SJCRH30 (cell line): Measurements from ENCODE around the gene DUSP7. TPM values are rescaled to one million over a fixed set of nuclear protein-coding genes. Genes with fewer than 3 reads are reported as not detected.

Experiments
- DNase-seq, 2 experiments: peaks; one replicate each; pipeline ENCODE4 v3.0.0-alpha.2; 2015 to 2020
- H3K27ac ChIP-seq: fragments of 250-450 bp; sonication (Bioruptor Pico); 2 replicates; pipeline ENCODE4 v1.5.1; 2020; ENCODE audit warnings: mild to moderate bottlenecking, moderate library complexity
- H3K27me3 ChIP-seq: fragments of 250-450 bp; sonication (Bioruptor Pico); 2 replicates; pipeline ENCODE4 v1.5.1; 2020; ENCODE audit warnings: mild to moderate bottlenecking, moderate library complexity
- H3K36me3 ChIP-seq: fragments of 250-450 bp; sonication (Bioruptor Pico); 2 replicates; pipeline ENCODE4 v1.5.1; 2020; ENCODE audit warnings: mild to moderate bottlenecking, moderate library complexity
- H3K4me1 ChIP-seq: fragments of 250-450 bp; sonication (Bioruptor Pico); 2 replicates; pipeline ENCODE4 v1.5.1; 2020; ENCODE audit warnings: mild to moderate bottlenecking, moderate library complexity
- H3K4me3 ChIP-seq: fragments of 250-450 bp; sonication (Bioruptor Pico); 2 replicates; pipeline ENCODE4 v1.5.1; 2020; ENCODE audit warnings: mild to moderate bottlenecking, moderate library complexity
- H3K9me3 ChIP-seq: fragments of 250-450 bp; sonication (Bioruptor Pico); replicated peaks from 2 replicates; pipeline ENCODE4 v1.5.1; 2020; ENCODE audit warnings: mild to moderate bottlenecking, moderate library complexity
- total RNA-seq: library from RNA; depleted of rRNA; stranded (reverse); fragments of >200 nt; shearing (Covaris generic); gene quantifications from 2 replicates; pipeline ENCODE4 v1.2.3, GENCODE V29; 2014

Gene DUSP7
- total RNA-seq, 1 experiment from 2014 or later: 9.1 TPM

- peaks cover 11% of the 10 kb centered on the region for H3K4me1 ChIP-seq
- DNase-seq: no peak
- no peak overlapping the region for H3K4me3 ChIP-seq
- H3K36me3 ChIP-seq: no peaks in the 10 kb centered on the region
- H3K27me3 ChIP-seq: no peaks in the 10 kb centered on the region
- no peak overlapping the region for H3K27ac ChIP-seq
- no peaks in the 10 kb centered on the region for H3K9me3 ChIP-seq
Measured at GRCh38 chr3:52065264-52065756, 8.9 kb upstream of the DUSP7 start.

DNA sequence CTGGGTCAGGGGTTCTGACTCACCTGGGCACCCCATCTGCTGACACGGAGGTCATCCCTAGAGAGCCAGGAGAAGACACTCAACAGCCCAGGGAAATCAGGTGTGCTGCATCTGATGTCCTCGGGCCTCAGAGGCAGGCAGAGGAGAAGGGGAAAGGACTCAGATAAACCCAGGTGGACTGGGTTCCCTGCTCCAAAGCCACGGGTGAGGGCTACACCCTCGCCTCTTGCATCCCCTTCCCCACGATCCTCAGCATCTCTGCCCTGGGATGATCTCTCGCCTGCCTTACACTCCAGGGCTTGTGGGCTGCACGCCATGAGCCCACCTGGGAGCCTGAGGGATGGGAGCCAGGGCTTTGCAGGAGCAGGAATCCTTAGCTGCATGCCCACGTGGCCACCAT is 8.2 kb upstream of the DUSP7 start:
- H3K9me3 ChIP-seq: no peaks in the 10 kb centered on the region
- no peak for DNase-seq
- H3K36me3 ChIP-seq: no peaks in the 10 kb centered on the region
- H3K4me1 ChIP-seq: peaks cover 11% of the 10 kb centered on the region
- no peak overlapping the region for H3K4me3 ChIP-seq
- no peak overlapping the region for H3K27ac ChIP-seq
- no peaks in the 10 kb centered on the region for H3K27me3 ChIP-seq

GRCh38 chr3:52063026-52063723 is 6.8 kb upstream of the DUSP7 start:
- Histone ChIP-seq H3K9me3 (no peaks in the 10 kb centered on the region), H3K27me3 (no peaks in the 10 kb centered on the region), H3K4me3 (no peak overlapping the region), H3K27ac (no peak overlapping the region), H3K4me1 (peaks cover 11% of the 10 kb centered on the region), H3K36me3 (no peaks in the 10 kb centered on the region)
- peak; percentile 77 to 82 for DNase-seq

GRCh38 chr3:52062505-52062904 is 6.1 kb upstream of the DUSP7 start:
- no peaks in the 10 kb centered on the region for H3K27me3 ChIP-seq
- no peak overlapping the region for H3K4me3 ChIP-seq
- no peaks in the 10 kb centered on the region for H3K36me3 ChIP-seq
- no peak overlapping the region for H3K27ac ChIP-seq
- no peak for DNase-seq
- H3K9me3 ChIP-seq: no peaks in the 10 kb centered on the region
- H3K4me1 ChIP-seq: peaks cover 11% of the 10 kb centered on the region

DNA sequence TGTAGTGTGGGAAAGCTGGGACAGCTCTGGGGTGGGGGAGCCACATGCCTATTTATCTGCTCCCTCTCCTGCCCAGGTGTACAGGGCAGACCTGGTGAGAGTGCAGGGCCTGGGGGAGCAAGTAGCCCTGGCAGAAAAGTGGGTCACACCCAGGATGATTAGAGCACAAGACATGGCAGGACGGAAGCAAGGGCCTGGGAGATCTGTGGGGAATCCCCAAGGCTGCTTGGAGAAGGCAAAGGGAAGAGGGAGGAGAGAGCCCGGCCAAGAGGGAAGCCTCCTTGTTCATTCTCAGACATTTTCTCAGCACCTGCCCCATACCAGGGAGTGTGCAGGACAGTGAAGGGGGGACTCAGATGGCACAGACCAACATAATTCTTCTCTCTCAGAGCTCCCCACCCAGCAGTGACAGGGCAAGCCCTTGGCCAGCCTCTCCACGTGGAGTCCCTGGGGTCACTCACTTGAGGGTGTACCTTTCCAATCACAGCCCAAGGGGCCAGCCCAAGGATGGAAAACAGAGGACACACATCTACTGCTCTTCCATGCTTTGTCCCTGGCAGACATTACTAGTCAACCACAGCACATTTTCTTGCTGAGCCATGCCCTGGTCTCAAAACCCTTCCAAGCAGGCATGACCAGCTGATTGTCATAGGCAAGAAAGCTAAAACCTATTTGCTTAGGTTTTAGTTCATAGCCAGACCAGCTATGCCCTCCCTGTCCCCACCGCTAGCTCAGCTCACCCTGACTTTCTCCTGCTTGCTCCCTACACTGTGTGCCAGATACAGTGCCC is 4.9 kb upstream of the DUSP7 start:
- Histone ChIP-seq H3K4me3 (no peak overlapping the region), H3K36me3 (no peaks in the 10 kb centered on the region), H3K9me3 (no peaks in the 10 kb centered on the region), H3K27me3 (no peaks in the 10 kb centered on the region), H3K4me1 (peaks cover 11% of the 10 kb centered on the region), H3K27ac (no peak overlapping the region)
- DNase-seq: no peak

- Histone ChIP-seq H3K4me3 (no peak overlapping the region), H3K27me3 (no peaks in the 10 kb centered on the region), H3K36me3 (no peaks in the 10 kb centered on the region), H3K4me1 (peaks cover 11% of the 10 kb centered on the region), H3K27ac (no peak overlapping the region), H3K9me3 (no peaks in the 10 kb centered on the region)
- no peak for DNase-seq
Measured at GRCh38 chr3:52059781-52060180, 3.4 kb upstream of the DUSP7 start.

GRCh38 chr3:52057812-52058495 is 1.6 kb upstream of the DUSP7 start:
- no peaks in the 10 kb centered on the region for H3K9me3 ChIP-seq
- no peaks in the 10 kb centered on the region for H3K27me3 ChIP-seq
- no peaks in the 10 kb centered on the region for H3K36me3 ChIP-seq
- peaks cover 5% of the 10 kb centered on the region for H3K4me1 ChIP-seq
- H3K27ac ChIP-seq: no peak overlapping the region
- DNase-seq: no peak
- H3K4me3 ChIP-seq: peak overlapping the region; percentile 64

DNA sequence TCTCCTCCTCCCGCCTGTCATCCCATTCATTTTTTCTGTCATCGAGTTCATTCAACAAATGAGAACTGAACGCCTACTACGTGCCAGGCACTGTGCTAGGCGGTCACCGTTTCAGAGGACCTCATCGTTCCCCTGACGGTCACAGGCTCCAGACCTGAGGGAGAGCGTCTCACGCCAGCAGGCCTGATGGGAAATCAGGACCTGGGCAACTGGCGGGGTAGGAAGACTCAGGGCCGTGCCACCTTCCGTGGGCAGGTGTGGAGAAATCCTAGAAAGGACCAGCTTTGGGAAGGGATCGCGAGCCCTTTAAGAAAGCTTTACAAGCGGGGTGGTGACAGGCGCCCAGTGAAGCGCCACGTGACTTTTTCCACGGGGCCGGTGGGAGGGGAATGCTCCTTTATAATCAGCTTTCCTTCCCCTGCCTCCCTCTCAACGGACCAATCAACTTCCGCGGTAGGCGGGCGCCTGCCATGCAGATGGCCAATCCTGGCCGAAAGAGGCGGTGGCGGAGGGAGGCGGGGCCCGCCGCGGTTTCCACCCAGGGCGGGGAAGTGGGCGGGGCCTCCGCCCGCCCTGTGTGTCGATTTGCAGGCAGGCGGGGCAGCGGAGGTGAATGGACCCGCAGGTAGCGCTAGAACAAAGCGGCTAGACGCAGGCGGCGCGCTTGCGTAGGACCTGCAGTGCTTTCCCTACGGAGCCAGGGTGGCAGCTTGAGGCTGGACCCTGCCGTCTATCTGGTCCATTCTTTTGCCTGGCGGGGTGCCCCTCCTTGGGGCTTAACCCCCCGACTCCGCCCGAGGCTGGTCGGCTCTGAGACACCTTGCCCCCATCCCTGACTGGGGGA is 819 bp upstream of the DUSP7 start:
- Histone ChIP-seq H3K36me3 (no peaks in the 10 kb centered on the region), H3K4me1 (no peaks in the 10 kb centered on the region), H3K9me3 (no peaks in the 10 kb centered on the region), H3K4me3 (peak overlapping the region; percentile 64), H3K27me3 (no peaks in the 10 kb centered on the region), H3K27ac (peak overlapping the region; percentile 5; the same call in 1 of the 2 replicates)
- peak; percentile 99 for DNase-seq

- no peaks in the 10 kb centered on the region for H3K27me3 ChIP-seq
Measured at GRCh38 chr3:52055537-52056351, 627 bp downstream of the DUSP7 start.

DNA sequence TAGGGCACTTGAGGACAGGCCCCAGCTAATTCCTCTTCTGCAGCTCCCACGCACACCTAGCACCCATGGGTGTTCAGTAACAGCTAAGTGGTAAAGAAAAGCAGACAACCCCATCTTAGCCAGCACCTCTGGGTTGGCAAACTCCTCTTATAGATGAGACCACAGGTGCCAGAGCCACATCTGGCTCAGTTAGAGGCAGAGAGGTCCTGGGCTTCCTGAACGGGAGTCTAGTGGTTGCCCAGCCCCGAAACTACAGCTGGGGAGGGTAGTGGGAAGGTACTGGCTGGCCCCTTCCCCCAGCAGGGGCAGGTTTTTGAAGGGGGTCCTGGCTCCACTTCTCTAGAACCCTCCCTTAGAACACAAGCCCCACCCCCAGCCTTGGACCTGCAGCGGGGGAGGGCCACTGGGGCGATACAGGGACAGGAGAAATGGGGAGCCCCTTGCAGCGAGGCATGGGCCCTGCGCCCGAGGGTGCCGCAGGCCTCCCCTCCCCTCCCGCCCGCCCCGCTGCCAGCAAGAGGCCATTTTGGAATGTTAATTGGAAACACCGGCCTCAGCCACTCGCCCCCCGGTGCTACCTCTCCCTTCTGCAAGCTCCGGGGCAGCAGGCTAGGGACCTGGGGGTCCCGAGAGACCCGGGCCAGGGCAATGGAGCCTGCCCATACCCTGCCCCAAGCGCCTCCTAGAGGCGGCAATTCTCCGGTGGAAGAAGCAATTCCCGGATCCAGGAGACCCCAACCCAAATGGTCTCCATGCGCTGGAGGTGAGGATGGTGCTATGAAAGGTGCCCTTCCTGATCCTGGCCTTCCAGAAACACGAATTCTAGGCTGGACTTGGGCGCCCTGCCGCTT is 1.5 kb downstream of the DUSP7 start:
- no peaks in the 10 kb centered on the region for H3K27me3 ChIP-seq
- no peak for DNase-seq
- H3K27ac ChIP-seq: no peak overlapping the region
- no peaks in the 10 kb centered on the region for H3K9me3 ChIP-seq
- H3K36me3 ChIP-seq: no peaks in the 10 kb centered on the region
- H3K4me1 ChIP-seq: no peaks in the 10 kb centered on the region
- H3K4me3 ChIP-seq: peak overlapping the region; percentile 55

More at GRCh38 chr3:52055537-52056351, 627 bp downstream of the DUSP7 start:
- DNase-seq: peak; percentile 62 to 71
- Histone ChIP-seq H3K27ac (no peak overlapping the region), H3K4me1 (no peaks in the 10 kb centered on the region), H3K9me3 (no peaks in the 10 kb centered on the region), H3K4me3 (peak overlapping the region; percentile 55), H3K36me3 (no peaks in the 10 kb centered on the region)

DNA sequence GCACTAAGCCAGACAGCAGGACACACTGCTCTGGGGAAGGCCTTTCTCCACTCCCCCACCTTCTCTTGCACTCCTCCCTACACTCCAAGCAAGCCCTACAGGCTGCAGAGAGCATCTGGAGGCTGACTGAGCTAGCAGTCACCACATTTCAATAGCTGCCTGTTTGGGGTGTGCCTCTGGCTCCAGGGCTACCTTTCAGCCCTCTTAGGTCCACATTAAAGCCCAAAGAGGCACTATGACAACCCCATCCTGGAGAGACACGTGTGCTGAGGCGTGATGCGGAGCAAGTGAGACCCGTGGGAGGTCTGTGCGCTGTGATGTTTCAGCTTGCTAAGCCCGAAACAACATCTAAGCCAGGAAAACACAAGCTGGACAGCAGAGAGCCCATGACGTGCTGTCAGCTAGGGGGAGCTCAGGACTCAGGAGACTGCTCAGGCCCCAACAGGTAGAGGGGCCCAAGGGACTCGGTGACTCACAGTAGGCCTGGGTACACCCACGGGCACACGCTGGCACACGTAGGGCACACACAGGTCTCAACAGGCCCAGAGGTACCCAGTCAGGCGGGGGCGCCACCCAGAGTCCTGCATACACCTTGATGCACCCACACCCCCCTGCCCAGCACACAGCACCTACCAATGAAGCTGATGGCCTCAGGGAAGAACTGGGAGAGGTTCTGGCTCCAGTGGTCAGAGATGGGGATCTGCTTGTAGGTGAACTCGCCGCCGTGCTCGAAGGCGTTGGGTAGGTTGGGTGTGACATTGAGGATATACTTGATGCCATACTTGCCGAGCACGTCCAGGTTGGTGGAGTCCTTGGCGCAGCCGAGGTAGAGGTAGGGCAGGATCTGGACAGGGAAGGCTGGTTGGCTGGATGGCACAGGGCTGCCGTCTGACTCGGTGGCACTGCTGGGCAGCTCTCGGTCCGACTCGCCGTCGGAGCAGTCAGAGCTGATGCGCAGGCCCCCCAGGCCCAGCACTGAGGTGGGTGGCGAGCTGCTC is 2.8 kb downstream of the DUSP7 start:
- no peaks in the 10 kb centered on the region for H3K27me3 ChIP-seq
- no peaks in the 10 kb centered on the region for H3K9me3 ChIP-seq
- H3K27ac ChIP-seq: no peak overlapping the region
- H3K36me3 ChIP-seq: no peaks in the 10 kb centered on the region
- DNase-seq: no peak
- no peak overlapping the region for H3K4me3 ChIP-seq
- H3K4me1 ChIP-seq: no peaks in the 10 kb centered on the region

DNA sequence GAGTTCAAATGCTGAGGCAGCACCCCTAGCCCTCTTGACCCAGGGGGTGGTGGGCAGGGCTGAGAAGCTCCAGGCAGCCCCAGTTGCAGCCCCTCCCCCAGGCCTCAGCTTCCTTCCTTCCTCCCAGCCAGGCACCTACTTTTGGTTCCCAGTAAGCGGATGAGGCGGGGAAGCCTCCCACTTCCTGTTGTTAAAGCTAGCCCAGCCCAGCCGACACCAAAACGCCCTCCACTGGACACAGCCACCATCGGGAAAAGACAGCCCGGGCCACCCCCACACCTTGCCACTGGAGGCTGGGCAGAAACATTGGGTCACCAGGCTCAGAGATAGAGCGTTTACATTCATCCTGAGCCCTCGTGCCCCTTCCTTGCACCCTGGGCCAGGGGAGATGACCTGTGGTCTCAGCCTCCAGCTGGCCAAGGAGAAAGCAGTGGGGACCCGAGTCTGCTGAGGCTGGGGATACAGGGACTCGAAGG is 3.5 kb downstream of the DUSP7 start:
- Histone ChIP-seq H3K9me3 (no peaks in the 10 kb centered on the region), H3K36me3 (no peaks in the 10 kb centered on the region), H3K27ac (no peak overlapping the region), H3K4me1 (no peaks in the 10 kb centered on the region), H3K27me3 (no peaks in the 10 kb centered on the region), H3K4me3 (no peak overlapping the region)
- no peak for DNase-seq
